ENCODE measurements around the gene ASH1L. TPM values are rescaled to one million over a fixed set of nuclear protein-coding genes. Genes with fewer than 3 reads are reported as not detected.

ASH1L gene
- total RNA-seq, 1 experiment from 2014 or later, result 30.5 TPM

DNA sequence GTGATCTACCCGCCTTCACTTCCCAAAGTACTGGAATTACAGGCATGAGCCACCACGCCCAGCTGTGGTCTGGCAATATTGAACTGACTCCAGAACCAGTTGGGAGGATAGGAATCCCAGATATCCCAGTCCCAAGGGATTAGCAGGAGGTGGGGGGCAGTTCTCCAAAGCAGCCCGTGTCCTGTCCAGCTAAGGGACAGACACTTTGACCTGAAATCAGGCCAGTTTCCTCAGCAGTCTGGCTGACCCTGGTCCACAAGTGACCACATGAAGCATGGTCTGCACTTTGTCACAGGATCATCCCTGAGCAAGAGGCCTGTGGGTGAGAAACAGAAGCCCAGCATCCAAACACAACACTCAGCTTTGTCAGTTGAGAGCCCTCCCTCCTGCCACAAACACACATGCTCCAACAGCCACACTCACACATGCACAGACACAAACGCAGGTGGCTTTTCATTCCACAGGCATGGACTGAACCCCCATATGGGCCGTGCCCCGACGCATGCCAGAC, 256.7 kb downstream of the ASH1L start:
- TF ChIP-seq ATF3 (IDR thresholded peaks at IDR 0.05) (no peak), YY1 (IDR thresholded peaks at IDR 0.05; ENCODE audit: extremely low read depth, insufficient replicate concordance, low read depth, low read length) (no peak), MAX (IDR thresholded peaks at IDR 0.05) (no peak), REST (IDR thresholded peaks at IDR 0.05; ENCODE audit: low read depth) (no peak), EGR1 (IDR thresholded peaks at IDR 0.05; ENCODE audit: low read depth) (no peak), CBX3 (IDR thresholded peaks at IDR 0.05; ENCODE audit: low read depth) (no peak), EZH2phosphoT487 (IDR thresholded peaks at IDR 0.05; ENCODE audit: borderline replicate concordance) (no peak), ZBTB33 (IDR thresholded peaks at IDR 0.05; ENCODE audit: extremely low read depth, insufficient replicate concordance, low read length) (no peak), JUND (IDR thresholded peaks at IDR 0.05) (no peak), ELF1 (IDR thresholded peaks at IDR 0.05; ENCODE audit: borderline replicate concordance, low read depth) (no peak), SRF (IDR thresholded peaks at IDR 0.05; ENCODE audit: low read depth) (no peak), RAD21 (IDR thresholded peaks at IDR 0.05; ENCODE audit: low read depth) (no peak), EZH2 (IDR thresholded peaks at IDR 0.05) (no peak), ZNF274 (IDR thresholded peaks at IDR 0.05; ENCODE audit: low read depth, low read length) (no peak), SIN3A (IDR thresholded peaks at IDR 0.05; ENCODE audit: low read depth) (no peak), FOSL1 (IDR thresholded peaks at IDR 0.05; ENCODE audit: low read depth) (no peak), SP1 (IDR thresholded peaks at IDR 0.05; ENCODE audit: low read depth) (no peak)
- TF ChIP-seq, protein P1, sequence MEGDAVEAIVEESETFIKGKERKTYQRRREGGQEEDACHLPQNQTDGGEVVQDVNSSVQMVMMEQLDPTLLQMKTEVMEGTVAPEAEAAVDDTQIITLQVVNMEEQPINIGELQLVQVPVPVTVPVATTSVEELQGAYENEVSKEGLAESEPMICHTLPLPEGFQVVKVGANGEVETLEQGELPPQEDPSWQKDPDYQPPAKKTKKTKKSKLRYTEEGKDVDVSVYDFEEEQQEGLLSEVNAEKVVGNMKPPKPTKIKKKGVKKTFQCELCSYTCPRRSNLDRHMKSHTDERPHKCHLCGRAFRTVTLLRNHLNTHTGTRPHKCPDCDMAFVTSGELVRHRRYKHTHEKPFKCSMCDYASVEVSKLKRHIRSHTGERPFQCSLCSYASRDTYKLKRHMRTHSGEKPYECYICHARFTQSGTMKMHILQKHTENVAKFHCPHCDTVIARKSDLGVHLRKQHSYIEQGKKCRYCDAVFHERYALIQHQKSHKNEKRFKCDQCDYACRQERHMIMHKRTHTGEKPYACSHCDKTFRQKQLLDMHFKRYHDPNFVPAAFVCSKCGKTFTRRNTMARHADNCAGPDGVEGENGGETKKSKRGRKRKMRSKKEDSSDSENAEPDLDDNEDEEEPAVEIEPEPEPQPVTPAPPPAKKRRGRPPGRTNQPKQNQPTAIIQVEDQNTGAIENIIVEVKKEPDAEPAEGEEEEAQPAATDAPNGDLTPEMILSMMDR (IDR thresholded peaks at IDR 0.05 in 2 of 3, conservative IDR thresholded peaks at IDR 0.05 in 1 of 3; ENCODE audit: borderline replicate concordance in 1 of 3, insufficient read depth in 1 of 3, low read depth in 2 of 3, low read length in 2 of 3), result no peak
- Histone ChIP-seq H3K4me2 (ENCODE audit: low read length) (peak overlapping the region; percentile 15; the same call in 1 of the 2 replicates), H3K27ac (ENCODE audit: low read depth, low read length) (no peak overlapping the region), H3K9ac (ENCODE audit: low read length) (no peak overlapping the region), H3K36me3 (ENCODE audit: control insufficient read depth in 1 of 2, insufficient read depth in 2 of 2, low read length in 2 of 2) (0 out of 4 replicates have a peak, but pooled peaks cover 0 to 4% of the 10 kb centered on the region in 2 experiments), H3K4me1 (ENCODE audit: control insufficient read depth in 1 of 2, insufficient read depth in 2 of 2, low read length in 2 of 2) (peaks cover 8 to 26% of the 10 kb centered on the region in 2 experiments; a peak in 3 of 4 replicates), H3K79me2 (ENCODE audit: insufficient read depth, low read length) (peaks cover 23% of the 10 kb centered on the region), H2AFZ (ENCODE audit: low read depth, low read length, poor library complexity, severe bottlenecking) (no peak overlapping the region), H3K4me3 (replicated peaks in 1 of 2; ENCODE audit: low read depth in 1 of 2, low read length in 2 of 2) (no peak overlapping the region), H3K9me2 (ENCODE audit: insufficient read depth) (no peaks in the 10 kb centered on the region), H4K20me1 (ENCODE audit: insufficient read depth) (no peaks in the 10 kb centered on the region), H3K27me3 (ENCODE audit: insufficient read depth, low read length) (no peaks in the 10 kb centered on the region), H3K9me3 (ENCODE audit: control insufficient read depth in 1 of 2, insufficient read depth in 1 of 2, low read depth in 1 of 2, low read length in 2 of 2) (no peaks in the 10 kb centered on the region)
- RAD21 ChIA-PET (ENCODE audit: low non-redundant PET in 1 of 2, low total read pairs in 2 of 2, uncharacterized antibody in 2 of 2, unreplicated experiment in 2 of 2), result no interaction called here
- no peak for ATAC-seq
- intact Hi-C loops (cut with micrococcal nuclease), result loop anchor here (5.0 kb wide), 1 partner anchor 54 kb away; no protein-coding TSS in a partner anchor
- POLR2A ChIA-PET, result no interaction called here
- BruUV-seq (replicated peaks), result no TSS peak
- DNase-seq (ENCODE audit: low read depth, low spot score), result no peak
- CTCF ChIA-PET, result no interaction called here

All from HCT116 (cell line).